ENCODE data around the gene CHRDL2. TPM values are rescaled to one million over a fixed set of nuclear protein-coding genes. Genes with fewer than 3 reads are reported as not detected.

Gene CHRDL2
- total RNA-seq (not detected), polyA plus RNA-seq (not detected), total RNA-seq (not detected)

GRCh38 chr11:74731301-74732094, at the start of gene CHRDL2:
CHRDL2 (minus strand) TSS chr11:74731426; CDS start chr11:74730888, 538 bp downstream.
- peaks cover 43 to 73% (median 61%) of the 10 kb centered on the region in 5 donors for H3K27me3 Mint-ChIP-seq
- intact Hi-C loops (cut with micrococcal nuclease) = loop anchor here in 1 of 2 donors (10.0 kb wide), 1 partner anchor 277 kb away; no protein-coding TSS in a partner anchor
- H3K27ac Mint-ChIP-seq = no peak within 1 kb of the TSS
- Histone ChIP-seq H3K4me3 (ENCODE audit: low read length) (no peak within 1 kb of the TSS), H3K36me3 (ENCODE audit: control insufficient read depth in 2 of 3, insufficient read depth in 3 of 3, low read length in 3 of 3) (no peaks in the 10 kb centered on the region), H3K4me1 (ENCODE audit: control insufficient read depth in 2 of 2, insufficient read depth in 2 of 2, low read length in 2 of 2) (peaks cover 0 to under 1% of the 10 kb centered on the region in 2 donors), H3K9me3 (ENCODE audit: control insufficient read depth in 2 of 3, low read length in 3 of 3) (no peaks in the 10 kb centered on the region), H3K27me3 (ENCODE audit: control insufficient read depth in 2 of 2, insufficient read depth in 2 of 2, low read length in 2 of 2) (no peaks in the 10 kb centered on the region), H3K27ac (ENCODE audit: low read depth, low read length) (no peak within 1 kb of the TSS)
- H3K9me3 Mint-ChIP-seq = peaks cover 0 to 2% (median 0%) of the 10 kb centered on the region in 11 donors
- ATAC-seq (no peak), DNase-seq (no peak)
- ChIA-PET POLR2A (no interaction called here), CTCF (no interaction called here)
- peaks cover 4 to 16% (median 9%) of the 10 kb centered on the region in 7 donors for H3K4me1 Mint-ChIP-seq
- peak within 1 kb of the TSS in 8 of 10 donors; percentile 28 to 74 (median 40) for H3K4me3 Mint-ChIP-seq
- peaks cover 0 to 6% (median 0%) of the 10 kb centered on the region in 5 donors for H3K36me3 Mint-ChIP-seq

- Histone ChIP-seq H3K4me1 (ENCODE audit: control insufficient read depth in 2 of 2, insufficient read depth in 2 of 2, low read length in 2 of 2) (peaks cover 26 to 31% of the 10 kb centered on the region in 2 donors), H3K27ac (ENCODE audit: low read depth, low read length) (no peak overlapping the region), H3K36me3 (ENCODE audit: control insufficient read depth in 2 of 3, insufficient read depth in 3 of 3, low read length in 3 of 3) (no peaks in the 10 kb centered on the region), H3K9me3 (ENCODE audit: control insufficient read depth in 2 of 3, low read length in 3 of 3) (no peaks in the 10 kb centered on the region), H3K27me3 (ENCODE audit: control insufficient read depth in 2 of 2, insufficient read depth in 2 of 2, low read length in 2 of 2) (no peaks in the 10 kb centered on the region), H3K4me3 (ENCODE audit: low read length) (no peak overlapping the region)
- Mint-ChIP-seq H3K36me3 (peaks cover 0 to 15% (median 5%) of the 10 kb centered on the region in 5 donors), H3K27me3 (no peaks in the 10 kb centered on the region), H3K4me1 (peaks cover 15 to 47% (median 28%) of the 10 kb centered on the region in 7 donors), H3K27ac (no peak overlapping the region), H3K9me3 (no peaks in the 10 kb centered on the region), H3K4me3 (no peak overlapping the region)
- POLR2A ChIA-PET = no interaction called here
- intact Hi-C loops (cut with micrococcal nuclease) = no loop called here
- ATAC-seq (no peak), DNase-seq (no peak)
- CTCF ChIA-PET = no interaction called here
These were observed 49.2 kb upstream of the CHRDL2 start for GRCh38 chr11:74780248-74781005.

- Mint-ChIP-seq H3K9me3 (no peaks in the 10 kb centered on the region), H3K36me3 (peaks cover 0 to 24% (median 12%) of the 10 kb centered on the region in 5 donors), H3K4me1 (peaks cover 16 to 45% (median 37%) of the 10 kb centered on the region in 7 donors), H3K27ac (no peak overlapping the region), H3K4me3 (no peak overlapping the region), H3K27me3 (no peaks in the 10 kb centered on the region)
- no peak for ATAC-seq
- no peak for DNase-seq
- CTCF ChIA-PET = no interaction called here
- Histone ChIP-seq H3K27me3 (ENCODE audit: control insufficient read depth in 2 of 2, insufficient read depth in 2 of 2, low read length in 2 of 2) (no peaks in the 10 kb centered on the region), H3K4me1 (ENCODE audit: control insufficient read depth in 2 of 2, insufficient read depth in 2 of 2, low read length in 2 of 2) (peaks cover 15 to 22% of the 10 kb centered on the region in 2 donors), H3K9me3 (ENCODE audit: control insufficient read depth in 2 of 3, low read length in 3 of 3) (no peaks in the 10 kb centered on the region), H3K27ac (ENCODE audit: low read depth, low read length) (no peak overlapping the region), H3K4me3 (ENCODE audit: low read length) (no peak overlapping the region), H3K36me3 (ENCODE audit: control insufficient read depth in 2 of 3, insufficient read depth in 3 of 3, low read length in 3 of 3) (no peaks in the 10 kb centered on the region)
- POLR2A ChIA-PET = no interaction called here
- intact Hi-C loops (cut with micrococcal nuclease) = no loop called here
These were observed 47.4 kb upstream of the CHRDL2 start for GRCh38 chr11:74778581-74778980.

GRCh38 chr11:74777877-74778276, 46.7 kb upstream of the CHRDL2 start:
- ChIA-PET POLR2A (no interaction called here), CTCF (no interaction called here)
- H3K36me3 Mint-ChIP-seq = peaks cover 0 to 24% (median 12%) of the 10 kb centered on the region in 5 donors
- intact Hi-C loops (cut with micrococcal nuclease) = no loop called here
- H3K27me3 Mint-ChIP-seq = no peaks in the 10 kb centered on the region
- H3K4me3 Mint-ChIP-seq = no peak overlapping the region
- H3K27me3 ChIP-seq (ENCODE audit: control insufficient read depth in 2 of 2, insufficient read depth in 2 of 2, low read length in 2 of 2) = no peaks in the 10 kb centered on the region
- H3K4me1 Mint-ChIP-seq = peaks cover 9 to 47% (median 37%) of the 10 kb centered on the region in 7 donors
- H3K4me3 ChIP-seq (ENCODE audit: low read length) = no peak overlapping the region
- DNase-seq (no peak), ATAC-seq (no peak)
- no peaks in the 10 kb centered on the region for H3K9me3 ChIP-seq (ENCODE audit: control insufficient read depth in 2 of 3, low read length in 3 of 3)
- H3K9me3 Mint-ChIP-seq = no peaks in the 10 kb centered on the region
- H3K27ac ChIP-seq (ENCODE audit: low read depth, low read length) = no peak overlapping the region
- H3K27ac Mint-ChIP-seq = no peak overlapping the region
- H3K36me3 ChIP-seq (ENCODE audit: control insufficient read depth in 2 of 3, insufficient read depth in 3 of 3, low read length in 3 of 3) = no peaks in the 10 kb centered on the region
- peaks cover 8 to 16% of the 10 kb centered on the region in 2 donors for H3K4me1 ChIP-seq (ENCODE audit: control insufficient read depth in 2 of 2, insufficient read depth in 2 of 2, low read length in 2 of 2)

- peaks cover 2 to 9% of the 10 kb centered on the region in 2 donors for H3K4me1 ChIP-seq (ENCODE audit: control insufficient read depth in 2 of 2, insufficient read depth in 2 of 2, low read length in 2 of 2)
- H3K4me3 Mint-ChIP-seq = no peak overlapping the region
- H3K4me3 ChIP-seq (ENCODE audit: low read length) = no peak overlapping the region
- H3K36me3 ChIP-seq (ENCODE audit: control insufficient read depth in 2 of 3, insufficient read depth in 3 of 3, low read length in 3 of 3) = no peaks in the 10 kb centered on the region
- H3K9me3 Mint-ChIP-seq = no peaks in the 10 kb centered on the region
- no peaks in the 10 kb centered on the region for H3K27me3 ChIP-seq (ENCODE audit: control insufficient read depth in 2 of 2, insufficient read depth in 2 of 2, low read length in 2 of 2)
- no peaks in the 10 kb centered on the region for H3K9me3 ChIP-seq (ENCODE audit: control insufficient read depth in 2 of 3, low read length in 3 of 3)
- DNase-seq (no peak), ATAC-seq (no peak)
- POLR2A ChIA-PET = no interaction called here
- H3K27me3 Mint-ChIP-seq = no peaks in the 10 kb centered on the region
- CTCF ChIA-PET = no interaction called here
- no peak overlapping the region for H3K27ac Mint-ChIP-seq
- H3K27ac ChIP-seq (ENCODE audit: low read depth, low read length) = no peak overlapping the region
- peaks cover 0 to 24% (median 12%) of the 10 kb centered on the region in 5 donors for H3K36me3 Mint-ChIP-seq
- H3K4me1 Mint-ChIP-seq = peaks cover 6 to 53% (median 39%) of the 10 kb centered on the region in 7 donors
- intact Hi-C loops (cut with micrococcal nuclease) = no loop called here
These were observed 45.8 kb upstream of the CHRDL2 start for GRCh38 chr11:74777038-74777437.

GRCh38 chr11:74776546-74776945, 45.3 kb upstream of the CHRDL2 start:
- H3K36me3 ChIP-seq (ENCODE audit: control insufficient read depth in 2 of 3, insufficient read depth in 3 of 3, low read length in 3 of 3) = no peaks in the 10 kb centered on the region
- peaks cover 0 to 4% of the 10 kb centered on the region in 2 donors for H3K4me1 ChIP-seq (ENCODE audit: control insufficient read depth in 2 of 2, insufficient read depth in 2 of 2, low read length in 2 of 2)
- peaks cover 0 to 24% (median 12%) of the 10 kb centered on the region in 5 donors for H3K36me3 Mint-ChIP-seq
- H3K27me3 Mint-ChIP-seq = no peaks in the 10 kb centered on the region
- no peaks in the 10 kb centered on the region for H3K9me3 Mint-ChIP-seq
- ChIA-PET POLR2A (no interaction called here), CTCF (no interaction called here)
- no peak for DNase-seq
- H3K27me3 ChIP-seq (ENCODE audit: control insufficient read depth in 2 of 2, insufficient read depth in 2 of 2, low read length in 2 of 2) = no peaks in the 10 kb centered on the region
- intact Hi-C loops (cut with micrococcal nuclease) = no loop called here
- no peak overlapping the region for H3K4me3 Mint-ChIP-seq
- H3K27ac Mint-ChIP-seq = no peak overlapping the region
- no peak overlapping the region for H3K4me3 ChIP-seq (ENCODE audit: low read length)
- ATAC-seq = no peak
- H3K9me3 ChIP-seq (ENCODE audit: control insufficient read depth in 2 of 3, low read length in 3 of 3) = no peaks in the 10 kb centered on the region
- H3K4me1 Mint-ChIP-seq = peaks cover 6 to 53% (median 39%) of the 10 kb centered on the region in 7 donors
- no peak overlapping the region for H3K27ac ChIP-seq (ENCODE audit: low read depth, low read length)
